Inflammatory macrophage treated with lipopolysaccharide for 1 hour (primary cell): ENCODE results near the gene DUOX2.
"Not testable (repeated sequence)": the region's sequence is repeated elsewhere in the genome, so short reads cannot be mapped to it uniquely, and the experiment has no call there.

Source experiments
- DNase-seq, 2 donors: peaks; one replicate each; pipeline ENCODE4 v3.0.0-alpha.2; 2020 to 2022

Gene DUOX2

DNA sequence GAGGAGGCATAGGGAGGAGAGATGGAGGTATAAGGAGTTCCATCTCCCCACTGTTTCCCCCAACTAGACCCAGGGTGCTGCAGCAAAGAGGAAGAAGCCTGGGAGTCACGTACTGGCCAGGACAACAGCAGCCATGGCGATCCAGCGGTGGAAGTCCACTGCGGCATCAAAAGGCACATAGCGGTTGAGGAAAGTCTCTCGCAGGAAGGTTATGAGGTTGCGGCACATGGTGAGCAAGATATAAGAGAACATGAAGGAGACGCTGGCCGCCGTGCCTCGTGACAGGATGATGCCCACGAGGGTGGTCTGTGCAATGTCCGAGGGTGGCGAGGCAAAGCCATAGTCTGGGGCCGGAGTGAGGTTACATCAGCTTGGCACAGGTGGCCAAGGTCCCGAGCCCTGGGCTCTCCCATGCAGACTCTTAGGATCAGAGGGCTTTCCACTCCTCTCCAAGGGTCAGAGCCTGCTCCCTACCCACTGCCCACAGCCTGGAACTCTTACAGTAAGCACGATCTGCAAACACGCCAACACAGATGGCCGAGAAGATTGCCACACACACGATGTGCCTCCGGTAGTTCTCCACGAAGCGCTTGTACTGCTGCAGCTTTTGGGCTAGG is 14.3 kb downstream of the DUOX2 start:
- DNase-seq, result no peak

GRCh38 chr15:45097466-45097865 is 16.5 kb downstream of the DUOX2 start:
- no peak for DNase-seq

DNA sequence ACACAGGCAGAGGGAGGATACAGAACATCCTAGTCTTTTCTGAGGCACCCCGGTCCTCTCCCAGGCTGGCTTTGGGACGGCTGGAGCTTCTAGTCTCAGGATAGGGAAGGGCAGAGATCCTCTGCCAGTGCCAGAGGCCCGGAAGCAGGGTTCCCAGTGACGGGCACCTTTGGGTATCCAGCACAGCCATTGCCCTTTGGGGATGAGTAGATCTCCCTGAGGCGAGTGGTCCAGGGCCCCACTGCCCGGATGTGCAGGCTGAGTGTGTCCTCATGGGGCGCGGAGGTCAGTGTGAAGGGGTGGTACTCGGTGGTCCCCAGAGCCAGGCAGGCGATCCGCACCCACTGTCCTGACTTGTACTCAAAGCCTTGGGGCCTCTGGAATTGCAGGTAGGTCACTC is 18.3 kb downstream of the DUOX2 start:
- DNase-seq, result no peak

DNA sequence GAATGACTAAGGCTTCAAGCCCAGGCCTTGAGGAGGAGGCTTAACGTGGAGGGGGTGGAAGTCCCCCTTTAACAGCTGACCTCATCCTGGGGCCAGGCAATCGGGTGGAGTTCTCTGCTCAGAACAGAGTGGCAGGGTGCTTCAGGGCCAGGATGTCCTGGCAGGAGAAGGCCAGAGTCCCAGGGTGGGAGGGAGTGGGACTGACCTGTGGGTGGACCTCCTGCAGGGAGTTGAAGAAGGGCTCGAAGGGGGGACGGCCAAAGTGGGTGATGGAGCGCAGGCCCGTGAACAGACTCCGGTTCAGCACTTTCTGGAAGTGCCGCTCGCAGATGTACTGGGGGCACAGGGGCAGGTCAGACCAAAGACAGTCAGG is 19.6 kb downstream of the DUOX2 start:
- DNase-seq, result no peak

GRCh38 chr15:45093622-45094357 is 20.2 kb downstream of the DUOX2 start:
- DNase-seq, result no peak

- DNase-seq, result peak in 1 of 2 donors; percentile 9
Measured at GRCh38 chr15:45093013-45093412, 21.0 kb downstream of the DUOX2 start.

DNA sequence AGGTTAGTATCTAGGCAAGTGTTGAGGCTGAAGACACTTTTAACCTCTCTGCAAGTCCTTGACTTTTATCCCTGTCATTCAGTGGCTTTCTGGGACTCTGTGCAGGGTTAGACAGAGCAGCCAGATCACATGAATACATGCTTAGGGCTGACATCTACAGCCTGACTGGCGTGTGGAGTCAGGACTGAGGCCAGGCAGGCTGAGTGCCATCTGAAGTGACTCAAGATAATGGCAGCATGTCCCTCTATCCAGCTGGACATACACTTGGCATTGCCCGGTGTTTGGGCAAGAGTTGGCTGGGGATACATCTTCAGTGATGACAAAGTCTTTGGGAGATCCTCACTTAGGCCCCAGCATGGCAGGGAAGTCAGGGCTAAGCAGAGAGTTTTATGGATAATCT is 22.4 kb downstream of the DUOX2 start:
- no peak for DNase-seq

DNA sequence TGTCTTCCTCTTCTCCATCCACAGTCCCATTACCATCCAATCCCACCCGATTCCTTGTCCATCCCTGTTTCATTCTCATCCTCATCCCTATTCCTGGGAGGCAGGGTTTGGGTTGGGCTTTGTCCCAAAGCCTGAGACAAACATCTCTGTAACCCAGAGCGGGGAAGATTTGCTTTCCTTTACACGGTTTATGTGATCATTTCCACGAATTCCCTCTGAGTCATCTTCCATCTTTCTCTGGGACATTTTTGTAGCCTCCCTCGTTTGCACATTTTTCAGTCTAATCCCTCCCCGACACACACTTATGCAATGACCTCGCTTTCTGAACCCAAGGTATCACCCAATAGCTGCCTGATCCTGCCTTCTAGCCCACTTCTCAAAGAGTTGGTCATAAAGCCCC is 22.8 kb downstream of the DUOX2 start:
- DNase-seq, result no peak

DNA sequence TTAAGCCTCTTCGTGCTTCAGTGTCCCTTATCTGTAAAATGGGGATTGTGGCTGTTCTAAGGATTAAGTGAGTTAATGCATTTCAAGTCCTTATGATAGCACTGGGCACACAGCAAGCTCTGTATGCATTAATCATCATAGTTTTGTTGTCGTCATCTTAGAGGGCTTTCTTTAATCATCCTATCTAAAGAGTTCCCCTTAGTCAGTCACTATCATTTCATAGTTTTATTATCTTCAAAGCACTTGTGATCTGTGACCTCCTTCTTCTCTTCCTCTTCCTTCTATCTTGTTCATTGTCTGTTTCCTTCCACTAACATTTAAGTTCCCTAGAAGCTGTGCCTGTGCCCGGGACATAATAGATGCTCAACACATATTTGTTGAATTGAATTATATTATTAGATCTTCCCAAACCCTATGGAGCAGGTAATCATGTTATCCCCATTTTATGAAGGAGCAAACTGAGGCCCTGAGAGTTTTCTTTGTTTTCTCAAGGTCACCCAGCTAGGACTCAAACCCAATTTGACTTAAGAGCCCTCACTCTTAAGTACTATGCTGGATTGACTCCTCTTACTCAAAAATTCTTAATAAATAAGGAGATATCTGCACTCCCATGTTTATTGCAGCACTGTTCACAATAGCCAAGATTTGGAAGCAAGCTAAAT is 24.1 kb downstream of the DUOX2 start:
- no peak for DNase-seq

GRCh38 chr15:45088801-45089711 is 24.9 kb downstream of the DUOX2 start:
- no peak for DNase-seq

GRCh38 chr15:45087513-45087912 is 26.5 kb downstream of the DUOX2 start:
- no peak for DNase-seq

DNA sequence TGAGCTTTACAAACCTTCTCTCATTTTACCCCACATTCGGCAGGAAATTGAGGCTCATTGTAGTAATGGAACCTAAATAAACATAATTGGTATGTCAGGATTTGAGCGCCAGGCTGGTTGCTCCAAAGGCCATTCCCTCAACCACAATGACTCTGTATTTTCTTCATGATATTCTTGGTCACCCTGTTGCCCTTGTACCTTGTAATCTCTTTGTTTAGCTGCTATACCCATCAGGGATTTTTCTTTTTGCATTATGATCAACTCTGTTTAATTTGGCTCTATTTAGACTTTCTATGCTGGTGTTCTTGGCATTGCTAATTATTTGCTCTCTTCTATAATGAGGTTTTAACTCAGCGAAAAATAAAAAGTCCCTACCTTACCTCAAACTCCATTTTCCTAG is 29.8 kb downstream of the DUOX2 start:
- no peak for DNase-seq

DNA sequence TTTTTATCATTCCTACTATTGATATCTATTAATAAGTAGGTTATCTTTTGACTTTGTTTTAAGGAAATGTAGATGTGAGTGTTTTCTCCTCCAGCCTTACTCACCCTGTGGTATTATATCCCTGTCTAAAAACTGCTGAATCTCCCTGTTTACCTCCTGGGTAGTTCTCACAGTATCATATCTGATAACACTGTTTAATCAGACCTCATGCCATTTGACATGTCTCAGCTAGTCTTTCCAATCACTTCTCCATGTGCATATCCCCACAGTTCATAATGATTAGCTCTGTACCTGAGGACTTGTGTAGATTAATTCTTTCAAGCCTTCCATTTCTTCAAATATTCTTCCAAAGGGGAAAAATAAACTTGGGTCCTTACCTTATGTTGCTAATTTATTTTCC is 30.7 kb downstream of the DUOX2 start:
- no peak for DNase-seq

- DNase-seq, result not testable (repeated sequence)
Measured at GRCh38 chr15:45082412-45082811, 31.6 kb downstream of the DUOX2 start.

DNA sequence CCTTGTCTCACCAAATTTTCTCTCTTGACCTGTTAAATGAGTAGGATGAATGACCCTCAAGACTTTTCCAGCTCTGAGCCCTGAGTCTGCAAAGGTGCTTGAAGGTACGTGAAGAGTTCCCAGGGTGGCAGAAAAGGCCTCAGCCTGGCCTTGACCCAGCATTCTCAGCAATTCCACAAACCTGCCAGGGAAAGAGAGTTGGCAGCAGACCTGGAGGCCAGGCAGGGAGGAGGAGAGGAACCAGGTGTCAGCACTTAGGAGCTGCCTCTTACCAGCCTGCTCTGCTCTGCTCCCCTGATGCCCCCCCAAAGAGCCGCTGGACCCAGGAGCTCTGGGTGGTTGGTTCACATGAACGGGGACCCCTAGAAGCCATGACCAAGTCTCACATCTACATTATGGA is 33.4 kb downstream of the DUOX2 start:
- not testable (repeated sequence) for DNase-seq

GRCh38 chr15:45079628-45080246 is 34.2 kb downstream of the DUOX2 start:
- DNase-seq, result not testable (repeated sequence)

GRCh38 chr15:45079201-45079600 is 34.8 kb downstream of the DUOX2 start:
- DNase-seq, result not testable (repeated sequence)

DNA sequence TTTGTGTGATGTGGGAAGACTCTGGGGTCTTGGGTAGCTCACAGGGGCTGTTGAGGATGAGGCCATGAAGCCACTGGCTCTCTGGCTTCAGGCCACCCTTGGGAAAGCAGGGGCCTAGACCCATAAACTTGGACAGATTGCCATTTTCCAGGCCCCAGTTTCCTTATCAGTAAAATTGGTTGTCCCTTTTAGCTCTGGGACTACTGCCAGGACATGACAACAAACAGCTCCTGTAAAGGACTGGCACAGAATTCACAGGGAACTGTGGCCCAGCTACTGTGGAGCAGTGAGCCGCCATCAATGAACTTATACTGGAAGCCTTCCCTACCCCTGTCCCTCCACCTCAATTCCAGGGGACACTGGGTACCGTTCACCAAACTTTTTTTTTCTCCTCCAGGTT is 36.6 kb downstream of the DUOX2 start:
- not testable (repeated sequence) for DNase-seq

GRCh38 chr15:45075440-45076320 is 38.3 kb downstream of the DUOX2 start:
- not testable (repeated sequence) for DNase-seq

DNA sequence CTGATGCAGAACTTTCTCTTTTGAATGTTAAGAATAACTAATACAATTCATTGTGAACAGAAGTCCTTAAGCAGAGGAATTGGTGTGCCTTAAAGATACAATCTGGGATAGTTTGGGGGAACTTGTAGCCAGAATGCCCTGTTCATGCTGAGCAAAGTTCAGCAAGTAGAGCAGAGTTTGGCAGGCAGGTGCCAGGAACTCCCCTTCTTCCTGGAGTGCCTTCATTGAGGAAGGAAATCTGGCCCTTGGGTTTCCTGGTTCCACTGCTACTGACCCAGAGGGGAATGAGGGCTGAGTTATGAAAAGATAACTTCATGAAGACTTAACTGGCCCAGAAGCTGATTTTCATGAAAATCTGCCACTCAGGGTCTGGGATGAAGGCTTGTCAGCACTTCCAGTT is 40.4 kb downstream of the DUOX2 start:
- DNase-seq, result not testable (repeated sequence)

DNA sequence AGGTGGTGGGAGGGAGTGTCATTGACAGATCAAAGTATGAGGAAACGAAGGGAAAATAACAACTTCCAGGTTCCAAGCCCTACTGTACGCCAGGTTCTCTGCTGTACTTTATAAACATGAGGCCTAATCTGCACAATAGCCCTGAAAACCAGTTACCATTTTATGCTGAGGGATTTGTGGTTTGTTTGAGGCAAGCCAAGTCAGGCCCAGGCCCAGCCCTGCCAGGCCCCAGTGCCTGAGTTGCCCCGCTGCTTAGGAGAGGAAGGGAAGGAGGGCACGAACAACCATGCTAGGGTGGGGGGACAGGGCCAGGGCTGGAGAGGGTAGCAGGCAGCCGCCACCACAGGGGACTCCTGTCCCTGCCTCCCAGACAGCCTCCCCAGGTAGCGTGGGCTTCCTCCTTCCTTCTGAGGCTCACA is 44.0 kb downstream of the DUOX2 start:
- DNase-seq, result not testable (repeated sequence)

- no peak for DNase-seq
Measured at GRCh38 chr15:45064386-45064785, 49.6 kb downstream of the DUOX2 start.
